HepG2 (cell line): ENCODE data around the gene ADCY7. TPM values are rescaled to one million over a fixed set of nuclear protein-coding genes. Genes with fewer than 3 reads are reported as not detected.

ENCODE experiments used
- BRF2 ChIP-seq: sonication (generic); formaldehyde crosslinking; IDR thresholded peaks from 2 replicates; pipeline ENCODE4 v1.8.1; 2022; ENCODE audit warnings: mild to moderate bottlenecking, missing genetic modification reagents
- CHD4 ChIP-seq: fragments of 200-600 bp; sonication (generic); IDR thresholded peaks from 2 replicates; pipeline ENCODE4 v1.7.0; 2017; ENCODE audit warnings: mild to moderate bottlenecking, low read length, borderline replicate concordance
- MBD4 ChIP-seq: IDR thresholded peaks from 2 replicates; pipeline ENCODE4 v1.6.1; 2012; ENCODE audit warnings: low read length, inconsistent platforms, borderline replicate concordance
- MED1 ChIP-seq: sonication (generic); formaldehyde crosslinking; IDR thresholded peaks from 2 replicates; pipeline ENCODE4 v1.4.0; 2020; ENCODE audit warnings: missing genetic modification reagents
- NFKB2 ChIP-seq: sonication (generic); formaldehyde crosslinking; IDR thresholded peaks from 2 replicates; pipeline ENCODE4 v1.4.0; 2020; ENCODE audit warnings: missing genetic modification reagents, borderline replicate concordance
- NR1H2 ChIP-seq: sonication (generic); formaldehyde crosslinking; IDR thresholded peaks from 2 replicates; pipeline ENCODE4 v1.8.1; 2022; ENCODE audit warnings: low read depth, missing genetic modification reagents, borderline replicate concordance
- PAF1 ChIP-seq: IDR thresholded peaks from 2 replicates; pipeline ENCODE4 v1.6.1; 2016; ENCODE audit warnings: missing genetic modification reagents, missing compliant biosample characterization
- PTBP1 ChIP-seq: fragments of 200-400 bp; formaldehyde crosslinking; IDR thresholded peaks from 2 replicates; pipeline ENCODE4 v1.6.1; 2018; ENCODE audit warnings: low read length, low read depth; ENCODE audit not compliant: poor library complexity, severe bottlenecking
- SRSF4 ChIP-seq: fragments of 200-400 bp; formaldehyde crosslinking; IDR thresholded peaks from one replicate; pipeline ENCODE4 v1.6.1; 2018; ENCODE audit warnings: mild to moderate bottlenecking, low read depth, low read length, moderate library complexity; ENCODE audit not compliant: poor library complexity, severe bottlenecking
- TEAD2 ChIP-seq: sonication (generic); formaldehyde crosslinking; IDR thresholded peaks from 2 replicates; pipeline ENCODE4 v1.9.0; 2021; ENCODE audit warnings: missing genetic modification reagents
- ZBTB34 ChIP-seq: sonication (generic); formaldehyde crosslinking; IDR thresholded peaks from 2 replicates; pipeline ENCODE4 v1.8.0; 2022; ENCODE audit warnings: mild to moderate bottlenecking, missing genetic modification reagents
- ZNF329 ChIP-seq: sonication (generic); formaldehyde crosslinking; IDR thresholded peaks from 2 replicates; pipeline ENCODE4 v1.9.0; 2021; ENCODE audit warnings: low read depth, mild to moderate bottlenecking, missing genetic modification reagents
- ZNF430 ChIP-seq: sonication (generic); formaldehyde crosslinking; IDR thresholded peaks from 2 replicates; pipeline ENCODE4 v1.9.0; 2021; ENCODE audit warnings: mild to moderate bottlenecking, missing genetic modification reagents
- ZSCAN5A ChIP-seq: sonication (generic); formaldehyde crosslinking; IDR thresholded peaks from 2 replicates; pipeline ENCODE4 v1.8.0; 2022; ENCODE audit warnings: mild to moderate bottlenecking, missing genetic modification reagents, borderline replicate concordance
- polyA plus RNA-seq, 8 experiments: library from polyadenylated mRNA; depleted of rRNA in 3 of 8; stranded (reverse) in 7 of 8; unstranded in 1 of 8; fragments of >200 nt; fragmentation: Illumina TruSeq in 4 of 8; extraction: Trizol in 4 of 8; gene quantifications; 2 replicates each; pipeline versions ENCODE4 v1.2.1 to v1.2.3, GENCODE V29; 2011 to 2016; ENCODE audit warnings: low read depth in 4 of 8, missing spikeins in 1 of 8, mixed read lengths in 1 of 8; ENCODE audit not compliant: insufficient read depth in 1 of 8
- total RNA-seq, 5 experiments: library from RNA; depleted of rRNA; stranded (reverse); fragments of >200 nt; fragmentation: Illumina TruSeq; extraction: Trizol; gene quantifications; 2 replicates each; pipeline ENCODE4 v1.2.3, GENCODE V29; 2016; ENCODE audit warnings: low read depth in 1 of 5
- TF ChIP-seq, protein P1 (sequence below): sonication (generic); formaldehyde crosslinking; IDR thresholded peaks from 2 replicates; pipeline ENCODE4 v1.5.1; 2020; ENCODE audit warnings: mild to moderate bottlenecking, missing genetic modification reagents, moderate library complexity
- TF ChIP-seq, protein P2 (sequence below): sonication (generic); formaldehyde crosslinking; IDR thresholded peaks from 2 replicates; pipeline ENCODE4 v1.4.0; 2020; ENCODE audit warnings: missing genetic modification reagents

Gene ADCY7
- total and polyA plus RNA-seq, 2 of the 13 experiments (the other 11 are each of a cell fraction or from before 2014, with no cell fraction given): 2.2 to 4.3 TPM

GRCh38 chr16:50245417-50246298 lies 20.7 kb upstream of the ADCY7 start (continued):
- TF ChIP-seq, protein P1, sequence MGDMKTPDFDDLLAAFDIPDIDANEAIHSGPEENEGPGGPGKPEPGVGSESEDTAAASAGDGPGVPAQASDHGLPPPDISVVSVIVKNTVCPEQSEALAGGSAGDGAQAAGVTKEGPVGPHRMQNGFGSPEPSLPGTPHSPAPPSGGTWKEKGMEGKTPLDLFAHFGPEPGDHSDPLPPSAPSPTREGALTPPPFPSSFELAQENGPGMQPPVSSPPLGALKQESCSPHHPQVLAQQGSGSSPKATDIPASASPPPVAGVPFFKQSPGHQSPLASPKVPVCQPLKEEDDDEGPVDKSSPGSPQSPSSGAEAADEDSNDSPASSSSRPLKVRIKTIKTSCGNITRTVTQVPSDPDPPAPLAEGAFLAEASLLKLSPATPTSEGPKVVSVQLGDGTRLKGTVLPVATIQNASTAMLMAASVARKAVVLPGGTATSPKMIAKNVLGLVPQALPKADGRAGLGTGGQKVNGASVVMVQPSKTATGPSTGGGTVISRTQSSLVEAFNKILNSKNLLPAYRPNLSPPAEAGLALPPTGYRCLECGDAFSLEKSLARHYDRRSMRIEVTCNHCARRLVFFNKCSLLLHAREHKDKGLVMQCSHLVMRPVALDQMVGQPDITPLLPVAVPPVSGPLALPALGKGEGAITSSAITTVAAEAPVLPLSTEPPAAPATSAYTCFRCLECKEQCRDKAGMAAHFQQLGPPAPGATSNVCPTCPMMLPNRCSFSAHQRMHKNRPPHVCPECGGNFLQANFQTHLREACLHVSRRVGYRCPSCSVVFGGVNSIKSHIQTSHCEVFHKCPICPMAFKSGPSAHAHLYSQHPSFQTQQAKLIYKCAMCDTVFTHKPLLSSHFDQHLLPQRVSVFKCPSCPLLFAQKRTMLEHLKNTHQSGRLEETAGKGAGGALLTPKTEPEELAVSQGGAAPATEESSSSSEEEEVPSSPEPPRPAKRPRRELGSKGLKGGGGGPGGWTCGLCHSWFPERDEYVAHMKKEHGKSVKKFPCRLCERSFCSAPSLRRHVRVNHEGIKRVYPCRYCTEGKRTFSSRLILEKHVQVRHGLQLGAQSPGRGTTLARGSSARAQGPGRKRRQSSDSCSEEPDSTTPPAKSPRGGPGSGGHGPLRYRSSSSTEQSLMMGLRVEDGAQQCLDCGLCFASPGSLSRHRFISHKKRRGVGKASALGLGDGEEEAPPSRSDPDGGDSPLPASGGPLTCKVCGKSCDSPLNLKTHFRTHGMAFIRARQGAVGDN (CRISPR knock-in tag): peak; percentile 56; the same call in 1 of the 2 replicates
- no peak for TF ChIP-seq ZSCAN5A
- TF ChIP-seq ZBTB34: no peak
- peak; percentile 9; the same call in 1 of the 2 replicates for TF ChIP-seq ZNF329
- TF ChIP-seq NR1H2 (CRISPR knock-in tag): no peak
- TF ChIP-seq MBD4: no peak
- TF ChIP-seq, protein P2, sequence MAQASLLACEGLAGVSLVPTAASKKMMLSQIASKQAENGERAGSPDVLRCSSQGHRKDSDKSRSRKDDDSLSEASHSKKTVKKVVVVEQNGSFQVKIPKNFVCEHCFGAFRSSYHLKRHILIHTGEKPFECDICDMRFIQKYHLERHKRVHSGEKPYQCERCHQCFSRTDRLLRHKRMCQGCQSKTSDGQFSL: no peak
- no peak for TF ChIP-seq TEAD2 (CRISPR knock-in tag)
- TF ChIP-seq SRSF4: no peak
- TF ChIP-seq ZNF430 (CRISPR knock-in tag): no peak
- no peak for TF ChIP-seq CHD4
- TF ChIP-seq NFKB2 (CRISPR knock-in tag): no peak; the same call in 1 of the 2 replicates
- peak; percentile 92 for TF ChIP-seq PTBP1
- no peak for TF ChIP-seq BRF2 (CRISPR knock-in tag)
- no peak for TF ChIP-seq PAF1 (CRISPR knock-in tag)
- no peak for TF ChIP-seq MED1 (CRISPR knock-in tag)
